K562 (cell line): Measurements from ENCODE around the gene DNAJB7. TPM values are rescaled to one million over a fixed set of nuclear protein-coding genes. Genes with fewer than 3 reads are reported as not detected.

Experiments
- ATAC-seq: fragments of 200-7000 bp; cut with Tn5 transposase; 3 replicates; pipeline ENCODE4 v1.9.1; 2020; ENCODE audit warnings: moderate library complexity
- BruUV-seq: library from RNA; stranded (reverse); fragments of 400-500 nt; replicated peaks from 2 replicates; lab custom pipeline; 2021; lab: Mats Ljungman, UMichigan
- CTCF ChIA-PET: fragments of 300-600 bp; formaldehyde crosslinking; extraction: SDS; loops from one replicate; lab custom pipeline; 2021; ENCODE audit warnings: low intra/inter-chr PET ratio; lab: Yijun Ruan, JAX
- POLR2A ChIA-PET: fragments of 300-600, 350-650 bp; sonication (Branson Sonifier 250); formaldehyde crosslinking; extraction: SDS; loops from one replicate; lab custom pipeline; 2021; ENCODE audit warnings: antibody characterized with exemption, inconsistent platforms; lab: Yijun Ruan, JAX
- DNase-seq, 4 experiments: peaks; one replicate each; pipeline versions ENCODE4 v3.0.0 to v3.0.0-alpha.2; 2011 to 2018; ENCODE audit warnings: low spot score in 3 of 4, mixed read lengths in 3 of 4; ENCODE audit errors: extremely low read depth in 1 of 4
- FAIRE-seq: peaks from 2 replicates; lab custom pipeline; 2011; peaks lifted over from hg19 to GRCh38; lab: Jason Lieb, UNC
- H2AFZ ChIP-seq: 2 replicates; pipeline ENCODE4 v1.6.0; 2011; ENCODE audit warnings: low read depth, low read length, control low read depth, inconsistent platforms
- H3K27ac ChIP-seq: fragments of 200-600 bp; 3 replicates; pipeline ENCODE4 v1.8.0; 2011; ENCODE audit warnings: low read depth, mild to moderate bottlenecking, control low read depth, inconsistent platforms, low read length, moderate library complexity, mixed read lengths; ENCODE audit errors: extremely low read depth
- H3K27me3 ChIP-seq, 2 experiments: fragments of 300-600 bp in 1 of 2; 2 replicates in 1 of 2; 3 replicates in 1 of 2; pipeline versions ENCODE4 v1.6.0 to v1.8.0; 2011; ENCODE audit warnings: inconsistent platforms in 2 of 2, low read length in 2 of 2, mild to moderate bottlenecking in 1 of 2, mixed read lengths in 1 of 2, moderate library complexity in 1 of 2; ENCODE audit not compliant: control insufficient read depth in 2 of 2, insufficient read depth in 2 of 2
- H3K36me3 ChIP-seq: fragments of 300-600 bp; 3 replicates; pipeline ENCODE4 v1.8.0; 2011; ENCODE audit warnings: mild to moderate bottlenecking, low read length, inconsistent platforms; ENCODE audit not compliant: control insufficient read depth, insufficient read depth
- H3K4me1 ChIP-seq, 2 experiments: fragments of 200-600 bp in 1 of 2; replicated peaks in 1 of 2; 2 replicates in 1 of 2; 3 replicates in 1 of 2; pipeline versions ENCODE4 v1.5.1 to v1.8.0; 2011; ENCODE audit warnings: inconsistent platforms in 2 of 2, low read length in 2 of 2, mild to moderate bottlenecking in 1 of 2, mixed read lengths in 1 of 2, moderate library complexity in 1 of 2; ENCODE audit not compliant: control insufficient read depth in 2 of 2, insufficient read depth in 2 of 2
- H3K4me2 ChIP-seq: 2 replicates; pipeline ENCODE4 v1.6.1; 2011; ENCODE audit warnings: low read length, control low read depth, inconsistent platforms, mixed read lengths; ENCODE audit not compliant: insufficient read depth
- H3K4me3 ChIP-seq: fragments of 200-600 bp; sonication (generic), shearing (Covaris generic); 2 replicates; pipeline ENCODE4 v1.5.1; 2016; ENCODE audit warnings: control low read depth, inconsistent platforms
- H3K79me2 ChIP-seq: fragments of 200-600 bp; 3 replicates; pipeline ENCODE4 v1.8.0; 2011; ENCODE audit warnings: low read length, inconsistent platforms; ENCODE audit not compliant: control insufficient read depth, insufficient read depth
- H3K9ac ChIP-seq, 2 experiments: 2 replicates each; pipeline versions ENCODE4 v1.6.0 to v1.6.1; 2011; ENCODE audit warnings: low read depth in 2 of 2, low read length in 2 of 2, control low read depth in 1 of 2, inconsistent platforms in 1 of 2, mild to moderate bottlenecking in 1 of 2, mixed read lengths in 1 of 2; ENCODE audit not compliant: insufficient read depth in 1 of 2
- H3K9me1 ChIP-seq: one replicate; pipeline ENCODE4 v1.6.0; 2011; ENCODE audit warnings: inconsistent platforms, mild to moderate bottlenecking, low read length, moderate library complexity; ENCODE audit not compliant: control insufficient read depth, insufficient read depth
- H3K9me3 ChIP-seq: replicated peaks from 2 replicates; pipeline ENCODE4 v1.5.1; 2011; ENCODE audit warnings: low read depth, low read length, inconsistent platforms; ENCODE audit not compliant: control insufficient read depth, insufficient read depth
- H4K20me1 ChIP-seq: replicated peaks from 2 replicates; pipeline ENCODE4 v1.6.1; 2011; ENCODE audit warnings: low read length, inconsistent platforms, mixed read lengths; ENCODE audit not compliant: control insufficient read depth, insufficient read depth
- C11orf30 ChIP-seq: fragments of 450-650 bp; IDR thresholded peaks from 2 replicates; pipeline ENCODE4 v1.6.1; 2016; ENCODE audit warnings: low read depth, mild to moderate bottlenecking
- COPS2 ChIP-seq: fragments of 450-650 bp; conservative IDR thresholded peaks from 2 replicates; pipeline ENCODE4 v1.6.1; 2016; ENCODE audit warnings: mild to moderate bottlenecking, moderate library complexity
- FOXK2 ChIP-seq, 2 experiments: fragments of 450-650 bp; IDR thresholded peaks in 1 of 2; conservative IDR thresholded peaks in 1 of 2; 2 replicates each; pipeline ENCODE4 v1.6.1; 2016; ENCODE audit warnings: low read depth in 2 of 2, mild to moderate bottlenecking in 1 of 2
- GTF2B ChIP-seq: IDR thresholded peaks from 2 replicates; pipeline ENCODE4 v1.6.1; 2011; ENCODE audit not compliant: insufficient read length; ENCODE audit errors: extremely low read depth
- MAFF ChIP-seq: IDR thresholded peaks from 2 replicates; pipeline ENCODE4 v1.6.1; 2012; ENCODE audit warnings: low read length, improper control_type of control experiment
- MAFG ChIP-seq: fragments of 450-650 bp; conservative IDR thresholded peaks from 2 replicates; pipeline ENCODE4 v1.6.1; 2016; ENCODE audit warnings: missing genetic modification characterization, missing compliant biosample characterization
- MAFK ChIP-seq: IDR thresholded peaks from 2 replicates; pipeline ENCODE4 v1.6.1; 2011; ENCODE audit warnings: low read length, improper control_type of control experiment
- MAZ ChIP-seq, 2 experiments: fragments of 450-650 bp in 1 of 2; sonication (generic) in 1 of 2; formaldehyde crosslinking; IDR thresholded peaks in 1 of 2; conservative IDR thresholded peaks in 1 of 2; 2 replicates each; pipeline versions ENCODE4 v1.4.0 to v1.5.0; 2020; ENCODE audit warnings: mild to moderate bottlenecking in 1 of 2, missing genetic modification reagents in 1 of 2
- RFX5 ChIP-seq: IDR thresholded peaks from 2 replicates; pipeline ENCODE4 v1.6.1; 2011; ENCODE audit warnings: low read depth, mild to moderate bottlenecking, improper control_type of control experiment, low read length
- ZNF316 ChIP-seq: fragments of 450-650 bp; IDR thresholded peaks from 2 replicates; pipeline ENCODE4 v1.6.1; 2016
- WGBS: fragments of 100-300 bp; shearing (Covaris generic); methylation state at CpG from one replicate; pipeline ENCODE4 v1.1.6; 2016; ENCODE audit warnings: low coverage, mixed read lengths; ENCODE audit not compliant: insufficient coverage; ENCODE audit errors: missing lambda C conversion rate; 5-methylcytosine and 5-hydroxymethylcytosine counted together
- in situ Hi-C: fragments of 300-500 bp; cut with MboI; formaldehyde crosslinking; loops from 4 replicates; pipeline ENCODE4 v1.15.0; 2018; ENCODE audit warnings: inconsistent platforms, mixed read lengths
- intact Hi-C: fragments of 100-400 bp; cut with micrococcal nuclease; formaldehyde crosslinking; loops from 2 replicates; pipeline ENCODE4 v1.14.2; 2022
- polyA plus RNA-seq, 8 experiments: library from polyadenylated mRNA; depleted of rRNA in 4 of 8; stranded (reverse) in 5 of 8; unstranded in 3 of 8; fragments of >200 nt; fragmentation: Nextera tagmentation in 2 of 8; fragmentation: Illumina TruSeq in 1 of 8; extraction: Ambion mirVana in 2 of 8; extraction: Trizol in 1 of 8; gene quantifications; 2 replicates each; pipeline versions ENCODE4 v1.2.1 to v1.2.3, GENCODE V29; 2011 to 2014; ENCODE audit warnings: inconsistent platforms in 1 of 8, missing spikeins in 1 of 8
- total RNA-seq, 7 experiments: library from RNA; depleted of rRNA in 6 of 7; stranded (reverse); fragments of >200 nt in 6 of 7; fragmentation: Illumina TruSeq in 2 of 7; extraction: Trizol in 2 of 7; gene quantifications; 2 replicates each; pipeline versions ENCODE4 v1.2.1 to v1.2.3, GENCODE V29; 2011 to 2021; ENCODE audit warnings: low replicate concordance in 1 of 7

The DNAJB7 gene
- total and polyA plus RNA-seq, 9 of the 15 experiments (the other 6 are each of a cell fraction or from before 2014, with no cell fraction given): 0.13 to 0.21 TPM; not detected in 7

- Histone ChIP-seq H3K9ac (no peak overlapping the region), H4K20me1 (no peaks in the 10 kb centered on the region), H3K4me3 (no peak overlapping the region), H3K27me3 (no peaks in the 10 kb centered on the region), H3K79me2 (no peaks in the 10 kb centered on the region), H3K36me3 (peaks cover 18% of the 10 kb centered on the region; the same call in 2 of the 3 replicates), H2AFZ (no peak overlapping the region), H3K9me1 (no peaks in the 10 kb centered on the region), H3K4me2 (no peak overlapping the region), H3K27ac (no peak overlapping the region), H3K9me3 (no peaks in the 10 kb centered on the region), H3K4me1 (no peaks in the 10 kb centered on the region)
- CTCF ChIA-PET: no interaction called here
- no peak for ATAC-seq
- FAIRE-seq: no peak
- in situ Hi-C loops: no loop called here
- DNase-seq: no peak
- TF ChIP-seq RFX5 (no peak), GTF2B (no peak)
- no TSS peak for BruUV-seq
- intact Hi-C loops: no loop called here
- 100% methylated on average over 2 of the region's 2 CpGs for WGBS
- POLR2A ChIA-PET: no interaction called here
Observed at GRCh38 chr22:40878922-40879321, 17.0 kb upstream of the DNAJB7 start.

- 59% methylated on average over 3 of the region's 3 CpGs for WGBS
- FAIRE-seq (no peak), ATAC-seq (no peak), DNase-seq (no peak)
- CTCF ChIA-PET: no interaction called here
- Histone ChIP-seq H3K79me2 (no peaks in the 10 kb centered on the region), H3K27me3 (no peaks in the 10 kb centered on the region), H3K9me1 (no peaks in the 10 kb centered on the region), H3K4me1 (no peaks in the 10 kb centered on the region), H4K20me1 (no peaks in the 10 kb centered on the region), H3K9ac (no peak overlapping the region), H3K4me2 (no peak overlapping the region), H2AFZ (no peak overlapping the region), H3K9me3 (no peaks in the 10 kb centered on the region), H3K4me3 (no peak overlapping the region), H3K36me3 (peaks cover 14% of the 10 kb centered on the region; the same call in 1 of the 3 replicates), H3K27ac (no peak overlapping the region)
- in situ Hi-C loops: no loop called here
- intact Hi-C loops: no loop called here
- POLR2A ChIA-PET: interaction anchor here (0.5 kb wide), 1 partner anchor 1602 kb away, joined by 3 read pairs; no protein-coding TSS in a partner anchor
- TF ChIP-seq MAFF (peak; percentile 30), MAFG (tag) (0 out of 2 replicates have a peak, but pooled peaks have one; percentile 34), ZNF316 (peak; percentile 79), MAZ (CRISPR knock-in tag; conservative IDR thresholded peaks at IDR 0.05 in 1 of 2, IDR thresholded peaks at IDR 0.05 in 1 of 2) (no peak), COPS2 (no peak), FOXK2 (conservative IDR thresholded peaks at IDR 0.05 in 1 of 2, IDR thresholded peaks at IDR 0.05 in 1 of 2; ENCODE audit: low read depth in 2 of 2) (no peak), MAFK (peak; percentile 22; the same call in 1 of the 2 replicates), C11orf30 (peak; percentile 52)
- BruUV-seq: no TSS peak
Observed at GRCh38 chr22:40877488-40877887, 15.6 kb upstream of the DNAJB7 start.
